K562 (cell line): Measurements from ENCODE around the gene SIDT2. TPM values are rescaled to one million over a fixed set of nuclear protein-coding genes. Genes with fewer than 3 reads are reported as not detected.

Experiments
- CREM ChIP-seq: IDR thresholded peaks from 2 replicates; pipeline ENCODE4 v1.6.1; 2014; ENCODE audit warnings: antibody characterized with exemption, low read depth
- DIDO1 ChIP-seq: fragments of 450-650 bp; IDR thresholded peaks from 2 replicates; pipeline ENCODE4 v1.6.1; 2016; ENCODE audit warnings: low read depth, missing biosample characterization, missing genetic modification characterization
- ESRRA ChIP-seq: fragments of 450-650 bp; IDR thresholded peaks from 2 replicates; pipeline ENCODE4 v1.6.1; 2014; ENCODE audit warnings: low read depth, mild to moderate bottlenecking, moderate library complexity, borderline replicate concordance
- MCM2 ChIP-seq: fragments of 450-650 bp; IDR thresholded peaks from 2 replicates; pipeline ENCODE4 v1.6.1; 2017; ENCODE audit warnings: low read depth, mild to moderate bottlenecking
- MYBL2 ChIP-seq, 2 experiments: fragments of 450-650 bp in 1 of 2; sonication (generic) in 1 of 2; formaldehyde crosslinking in 1 of 2; IDR thresholded peaks; 2 replicates each; pipeline versions ENCODE4 v1.6.1 to v1.8.1; 2017 to 2022; ENCODE audit warnings: borderline replicate concordance in 1 of 2, inconsistent platforms in 1 of 2, low read depth in 1 of 2, mild to moderate bottlenecking in 1 of 2, missing genetic modification reagents in 1 of 2, moderate library complexity in 1 of 2
- NEUROD1 ChIP-seq: fragments of 150-350 bp; IDR thresholded peaks from 2 replicates; pipeline ENCODE4 v1.6.1; 2014; ENCODE audit warnings: borderline replicate concordance, low read length, low read depth; ENCODE audit not compliant: partially characterized antibody
- NFRKB ChIP-seq: fragments of 450-650 bp; IDR thresholded peaks from 2 replicates; pipeline ENCODE4 v1.6.1; 2016; ENCODE audit warnings: low read depth
- NONO ChIP-seq, 2 experiments: fragments of 200-400 bp in 1 of 2; fragments of 450-650 bp in 1 of 2; formaldehyde crosslinking in 1 of 2; IDR thresholded peaks; 2 replicates each; pipeline ENCODE4 v1.6.1; 2017; ENCODE audit warnings: low read depth in 2 of 2, mild to moderate bottlenecking in 2 of 2, moderate library complexity in 2 of 2, low read length in 1 of 2
- PHF20 ChIP-seq: fragments of 450-650 bp; IDR thresholded peaks from 2 replicates; pipeline ENCODE4 v1.6.1; 2018; ENCODE audit not compliant: partially characterized antibody
- PRDM10 ChIP-seq: fragments of 450-650 bp; IDR thresholded peaks from 2 replicates; pipeline ENCODE4 v1.6.1; 2018; ENCODE audit not compliant: partially characterized antibody
- SIN3B ChIP-seq: fragments of 450-650 bp; IDR thresholded peaks from 2 replicates; pipeline ENCODE4 v1.6.1; 2017; ENCODE audit warnings: low read depth, mild to moderate bottlenecking, moderate library complexity
- SRSF7 ChIP-seq: fragments of 200-400 bp; formaldehyde crosslinking; optimal IDR thresholded peaks from 2 replicates; pipeline ENCODE3; 2017; ENCODE audit warnings: mild to moderate bottlenecking, low read depth, low read length
- ZBTB40 ChIP-seq, 2 experiments: fragments of 450-650 bp in 1 of 2; sonication (generic) in 1 of 2; formaldehyde crosslinking in 1 of 2; IDR thresholded peaks; 2 replicates each; pipeline versions ENCODE4 v1.7.1 to v1.9.0; 2016 to 2022; ENCODE audit warnings: inconsistent platforms in 1 of 2, mild to moderate bottlenecking in 1 of 2, missing genetic modification reagents in 1 of 2
- ZZZ3 ChIP-seq: fragments of 450-650 bp; IDR thresholded peaks from 2 replicates; pipeline ENCODE4 v1.6.1; 2016; ENCODE audit warnings: antibody characterized with exemption, mild to moderate bottlenecking, moderate library complexity
- polyA plus RNA-seq, 8 experiments: library from polyadenylated mRNA; depleted of rRNA in 4 of 8; stranded (reverse) in 5 of 8; unstranded in 3 of 8; fragments of >200 nt; fragmentation: Nextera tagmentation in 2 of 8; fragmentation: Illumina TruSeq in 1 of 8; extraction: Ambion mirVana in 2 of 8; extraction: Trizol in 1 of 8; gene quantifications; 2 replicates each; pipeline versions ENCODE4 v1.2.1 to v1.2.3, GENCODE V29; 2011 to 2014; ENCODE audit warnings: inconsistent platforms in 1 of 8, missing spikeins in 1 of 8
- total RNA-seq, 7 experiments: library from RNA; depleted of rRNA in 6 of 7; stranded (reverse); fragments of >200 nt in 6 of 7; fragmentation: Illumina TruSeq in 2 of 7; extraction: Trizol in 2 of 7; gene quantifications; 2 replicates each; pipeline versions ENCODE4 v1.2.1 to v1.2.3, GENCODE V29; 2011 to 2021; ENCODE audit warnings: low replicate concordance in 1 of 7

The SIDT2 gene
- total and polyA plus RNA-seq, 9 of the 15 experiments (the other 6 are each of a cell fraction or from before 2014, with no cell fraction given) = 2.4 to 20.2 (median 6.5) TPM

GRCh38 chr11:117232092-117232878, 53.7 kb downstream of the SIDT2 start, which contains the start of gene RNF214 (continued):
- TF ChIP-seq PRDM10 (peak; percentile 94), DIDO1 (tag) (no peak), CREM (peak; percentile 78; the same call in 1 of the 2 replicates), PHF20 (no peak), ZBTB40 (IDR thresholded peaks at IDR 0.05) (no peak), ZBTB40 (CRISPR knock-in tag; IDR thresholded peaks at IDR 0.05) (no peak), SRSF7 (no peak), NEUROD1 (peak; percentile 5), ESRRA (peak; percentile 91), MCM2 (no peak), NONO (IDR thresholded peaks at IDR 0.05; ENCODE audit: low read depth in 2 of 2, low read length in 1 of 2) (0 out of 4 replicates have a peak, but pooled peaks of 1 of the 2 experiments have one; percentile 45), ZZZ3 (no peak), NFRKB (peak; percentile 57; the same call in 1 of the 2 replicates), MYBL2 (IDR thresholded peaks at IDR 0.05; ENCODE audit: low read depth) (no peak), MYBL2 (CRISPR knock-in tag; IDR thresholded peaks at IDR 0.05; ENCODE audit: borderline replicate concordance) (no peak), SIN3B (peak; percentile 78)
